ENCODE results near the gene EWSR1. TPM values are rescaled to one million over a fixed set of nuclear protein-coding genes. Genes with fewer than 3 reads are reported as not detected.

The EWSR1 gene
- total and polyA plus RNA-seq, 2 experiments from 2014 or later: 391 to 427 TPM

GRCh38 chr22:29255064-29255621, 12.9 kb upstream of the EWSR1 start (continued):
- TF ChIP-seq, protein P1, sequence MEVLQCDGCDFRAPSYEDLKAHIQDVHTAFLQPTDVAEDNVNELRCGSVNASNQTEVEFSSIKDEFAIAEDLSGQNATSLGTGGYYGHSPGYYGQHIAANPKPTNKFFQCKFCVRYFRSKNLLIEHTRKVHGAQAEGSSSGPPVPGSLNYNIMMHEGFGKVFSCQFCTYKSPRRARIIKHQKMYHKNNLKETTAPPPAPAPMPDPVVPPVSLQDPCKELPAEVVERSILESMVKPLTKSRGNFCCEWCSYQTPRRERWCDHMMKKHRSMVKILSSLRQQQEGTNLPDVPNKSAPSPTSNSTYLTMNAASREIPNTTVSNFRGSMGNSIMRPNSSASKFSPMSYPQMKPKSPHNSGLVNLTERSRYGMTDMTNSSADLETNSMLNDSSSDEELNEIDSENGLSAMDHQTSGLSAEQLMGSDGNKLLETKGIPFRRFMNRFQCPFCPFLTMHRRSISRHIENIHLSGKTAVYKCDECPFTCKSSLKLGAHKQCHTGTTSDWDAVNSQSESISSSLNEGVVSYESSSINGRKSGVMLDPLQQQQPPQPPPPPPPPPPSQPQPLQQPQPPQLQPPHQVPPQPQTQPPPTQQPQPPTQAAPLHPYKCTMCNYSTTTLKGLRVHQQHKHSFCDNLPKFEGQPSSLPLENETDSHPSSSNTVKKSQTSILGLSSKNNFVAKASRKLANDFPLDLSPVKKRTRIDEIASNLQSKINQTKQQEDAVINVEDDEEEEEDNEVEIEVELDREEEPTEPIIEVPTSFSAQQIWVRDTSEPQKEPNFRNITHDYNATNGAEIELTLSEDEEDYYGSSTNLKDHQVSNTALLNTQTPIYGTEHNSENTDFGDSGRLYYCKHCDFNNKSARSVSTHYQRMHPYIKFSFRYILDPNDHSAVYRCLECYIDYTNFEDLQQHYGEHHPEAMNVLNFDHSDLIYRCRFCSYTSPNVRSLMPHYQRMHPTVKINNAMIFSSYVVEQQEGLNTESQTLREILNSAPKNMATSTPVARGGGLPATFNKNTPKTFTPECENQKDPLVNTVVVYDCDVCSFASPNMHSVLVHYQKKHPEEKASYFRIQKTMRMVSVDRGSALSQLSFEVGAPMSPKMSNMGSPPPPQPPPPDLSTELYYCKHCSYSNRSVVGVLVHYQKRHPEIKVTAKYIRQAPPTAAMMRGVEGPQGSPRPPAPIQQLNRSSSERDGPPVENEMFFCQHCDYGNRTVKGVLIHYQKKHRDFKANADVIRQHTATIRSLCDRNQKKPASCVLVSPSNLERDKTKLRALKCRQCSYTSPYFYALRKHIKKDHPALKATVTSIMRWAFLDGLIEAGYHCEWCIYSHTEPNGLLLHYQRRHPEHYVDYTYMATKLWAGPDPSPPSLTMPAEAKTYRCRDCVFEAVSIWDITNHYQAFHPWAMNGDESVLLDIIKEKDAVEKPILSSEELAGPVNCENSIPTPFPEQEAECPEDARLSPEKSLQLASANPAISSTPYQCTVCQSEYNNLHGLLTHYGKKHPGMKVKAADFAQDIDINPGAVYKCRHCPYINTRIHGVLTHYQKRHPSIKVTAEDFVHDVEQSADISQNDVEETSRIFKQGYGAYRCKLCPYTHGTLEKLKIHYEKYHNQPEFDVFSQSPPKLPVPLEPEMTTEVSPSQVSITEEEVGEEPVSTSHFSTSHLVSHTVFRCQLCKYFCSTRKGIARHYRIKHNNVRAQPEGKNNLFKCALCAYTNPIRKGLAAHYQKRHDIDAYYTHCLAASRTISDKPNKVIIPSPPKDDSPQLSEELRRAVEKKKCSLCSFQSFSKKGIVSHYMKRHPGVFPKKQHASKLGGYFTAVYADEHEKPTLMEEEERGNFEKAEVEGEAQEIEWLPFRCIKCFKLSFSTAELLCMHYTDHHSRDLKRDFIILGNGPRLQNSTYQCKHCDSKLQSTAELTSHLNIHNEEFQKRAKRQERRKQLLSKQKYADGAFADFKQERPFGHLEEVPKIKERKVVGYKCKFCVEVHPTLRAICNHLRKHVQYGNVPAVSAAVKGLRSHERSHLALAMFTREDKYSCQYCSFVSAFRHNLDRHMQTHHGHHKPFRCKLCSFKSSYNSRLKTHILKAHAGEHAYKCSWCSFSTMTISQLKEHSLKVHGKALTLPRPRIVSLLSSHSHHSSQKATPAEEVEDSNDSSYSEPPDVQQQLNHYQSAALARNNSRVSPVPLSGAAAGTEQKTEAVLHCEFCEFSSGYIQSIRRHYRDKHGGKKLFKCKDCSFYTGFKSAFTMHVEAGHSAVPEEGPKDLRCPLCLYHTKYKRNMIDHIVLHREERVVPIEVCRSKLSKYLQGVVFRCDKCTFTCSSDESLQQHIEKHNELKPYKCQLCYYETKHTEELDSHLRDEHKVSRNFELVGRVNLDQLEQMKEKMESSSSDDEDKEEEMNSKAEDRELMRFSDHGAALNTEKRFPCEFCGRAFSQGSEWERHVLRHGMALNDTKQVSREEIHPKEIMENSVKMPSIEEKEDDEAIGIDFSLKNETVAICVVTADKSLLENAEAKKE (CRISPR knock-in tag; IDR thresholded peaks at IDR 0.05): no peak
- no peak for TF ChIP-seq ZNF331 (CRISPR knock-in tag; IDR thresholded peaks at IDR 0.05; ENCODE audit: low read depth)

GRCh38 chr22:29256606-29257325, 11.3 kb upstream of the EWSR1 start:
- Mint-ChIP-seq H3K4me3 (no peak overlapping the region), H3K27me3 (ENCODE audit: insufficient read depth, low read depth, poor library complexity) (peaks cover 13% of the 10 kb centered on the region), H3K27ac (no peak overlapping the region), H3K4me1 (no peaks in the 10 kb centered on the region; the same call in 2 of the 3 replicates), H3K36me3 (ENCODE audit: low read depth) (peaks cover 4% of the 10 kb centered on the region; the same call in 2 of the 3 replicates), H3K9me3 (no peaks in the 10 kb centered on the region)
- ATAC-seq (no peak), DNase-seq (ENCODE audit: low spot score) (no peak)
- Histone ChIP-seq H3K27ac (ENCODE audit: low read depth) (no peak overlapping the region), H2AFZ (no peak overlapping the region), H3K36me3 (ENCODE audit: insufficient read depth) (no peaks in the 10 kb centered on the region), H3K4me1 (ENCODE audit: insufficient read depth) (peaks cover 5% of the 10 kb centered on the region; the same call in 1 of the 2 replicates), H4K20me1 (replicated peaks; ENCODE audit: insufficient read depth) (no peaks in the 10 kb centered on the region), H3K9me2 (ENCODE audit: insufficient read depth) (no peaks in the 10 kb centered on the region), H3F3A (replicated peaks; ENCODE audit: low read depth) (no peaks in the 10 kb centered on the region), H3K4me2 (no peak overlapping the region), H3K27me3 (ENCODE audit: insufficient read depth) (no peaks in the 10 kb centered on the region), H3K4me3 (no peak overlapping the region), H3K79me2 (replicated peaks; ENCODE audit: insufficient read depth) (no peaks in the 10 kb centered on the region)
- TF ChIP-seq NANOG (IDR thresholded peaks at IDR 0.05; ENCODE audit: borderline replicate concordance) (no peak), EZH2phosphoT487 (IDR thresholded peaks at IDR 0.05; ENCODE audit: unreplicated experiment) (no peak), POLR2AphosphoS5 (IDR thresholded peaks at IDR 0.05; ENCODE audit: low read depth) (no peak), STAT1 (IDR thresholded peaks at IDR 0.05; ENCODE audit: unreplicated experiment) (no peak), CREB1 (CRISPR knock-in tag; IDR thresholded peaks at IDR 0.05; ENCODE audit: low read depth) (no peak), ZNF331 (CRISPR knock-in tag; IDR thresholded peaks at IDR 0.05; ENCODE audit: low read depth) (no peak), ZNF114 (CRISPR knock-in tag; IDR thresholded peaks at IDR 0.05) (no peak)
- TF ChIP-seq, protein P2, sequence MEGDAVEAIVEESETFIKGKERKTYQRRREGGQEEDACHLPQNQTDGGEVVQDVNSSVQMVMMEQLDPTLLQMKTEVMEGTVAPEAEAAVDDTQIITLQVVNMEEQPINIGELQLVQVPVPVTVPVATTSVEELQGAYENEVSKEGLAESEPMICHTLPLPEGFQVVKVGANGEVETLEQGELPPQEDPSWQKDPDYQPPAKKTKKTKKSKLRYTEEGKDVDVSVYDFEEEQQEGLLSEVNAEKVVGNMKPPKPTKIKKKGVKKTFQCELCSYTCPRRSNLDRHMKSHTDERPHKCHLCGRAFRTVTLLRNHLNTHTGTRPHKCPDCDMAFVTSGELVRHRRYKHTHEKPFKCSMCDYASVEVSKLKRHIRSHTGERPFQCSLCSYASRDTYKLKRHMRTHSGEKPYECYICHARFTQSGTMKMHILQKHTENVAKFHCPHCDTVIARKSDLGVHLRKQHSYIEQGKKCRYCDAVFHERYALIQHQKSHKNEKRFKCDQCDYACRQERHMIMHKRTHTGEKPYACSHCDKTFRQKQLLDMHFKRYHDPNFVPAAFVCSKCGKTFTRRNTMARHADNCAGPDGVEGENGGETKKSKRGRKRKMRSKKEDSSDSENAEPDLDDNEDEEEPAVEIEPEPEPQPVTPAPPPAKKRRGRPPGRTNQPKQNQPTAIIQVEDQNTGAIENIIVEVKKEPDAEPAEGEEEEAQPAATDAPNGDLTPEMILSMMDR (conservative IDR thresholded peaks at IDR 0.05; ENCODE audit: low read depth in 2 of 2): no peak
- TF ChIP-seq, protein P3, sequence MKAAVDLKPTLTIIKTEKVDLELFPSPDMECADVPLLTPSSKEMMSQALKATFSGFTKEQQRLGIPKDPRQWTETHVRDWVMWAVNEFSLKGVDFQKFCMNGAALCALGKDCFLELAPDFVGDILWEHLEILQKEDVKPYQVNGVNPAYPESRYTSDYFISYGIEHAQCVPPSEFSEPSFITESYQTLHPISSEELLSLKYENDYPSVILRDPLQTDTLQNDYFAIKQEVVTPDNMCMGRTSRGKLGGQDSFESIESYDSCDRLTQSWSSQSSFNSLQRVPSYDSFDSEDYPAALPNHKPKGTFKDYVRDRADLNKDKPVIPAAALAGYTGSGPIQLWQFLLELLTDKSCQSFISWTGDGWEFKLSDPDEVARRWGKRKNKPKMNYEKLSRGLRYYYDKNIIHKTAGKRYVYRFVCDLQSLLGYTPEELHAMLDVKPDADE (IDR thresholded peaks at IDR 0.05): no peak
- TF ChIP-seq, protein P4, sequence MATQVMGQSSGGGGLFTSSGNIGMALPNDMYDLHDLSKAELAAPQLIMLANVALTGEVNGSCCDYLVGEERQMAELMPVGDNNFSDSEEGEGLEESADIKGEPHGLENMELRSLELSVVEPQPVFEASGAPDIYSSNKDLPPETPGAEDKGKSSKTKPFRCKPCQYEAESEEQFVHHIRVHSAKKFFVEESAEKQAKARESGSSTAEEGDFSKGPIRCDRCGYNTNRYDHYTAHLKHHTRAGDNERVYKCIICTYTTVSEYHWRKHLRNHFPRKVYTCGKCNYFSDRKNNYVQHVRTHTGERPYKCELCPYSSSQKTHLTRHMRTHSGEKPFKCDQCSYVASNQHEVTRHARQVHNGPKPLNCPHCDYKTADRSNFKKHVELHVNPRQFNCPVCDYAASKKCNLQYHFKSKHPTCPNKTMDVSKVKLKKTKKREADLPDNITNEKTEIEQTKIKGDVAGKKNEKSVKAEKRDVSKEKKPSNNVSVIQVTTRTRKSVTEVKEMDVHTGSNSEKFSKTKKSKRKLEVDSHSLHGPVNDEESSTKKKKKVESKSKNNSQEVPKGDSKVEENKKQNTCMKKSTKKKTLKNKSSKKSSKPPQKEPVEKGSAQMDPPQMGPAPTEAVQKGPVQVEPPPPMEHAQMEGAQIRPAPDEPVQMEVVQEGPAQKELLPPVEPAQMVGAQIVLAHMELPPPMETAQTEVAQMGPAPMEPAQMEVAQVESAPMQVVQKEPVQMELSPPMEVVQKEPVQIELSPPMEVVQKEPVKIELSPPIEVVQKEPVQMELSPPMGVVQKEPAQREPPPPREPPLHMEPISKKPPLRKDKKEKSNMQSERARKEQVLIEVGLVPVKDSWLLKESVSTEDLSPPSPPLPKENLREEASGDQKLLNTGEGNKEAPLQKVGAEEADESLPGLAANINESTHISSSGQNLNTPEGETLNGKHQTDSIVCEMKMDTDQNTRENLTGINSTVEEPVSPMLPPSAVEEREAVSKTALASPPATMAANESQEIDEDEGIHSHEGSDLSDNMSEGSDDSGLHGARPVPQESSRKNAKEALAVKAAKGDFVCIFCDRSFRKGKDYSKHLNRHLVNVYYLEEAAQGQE (IDR thresholded peaks at IDR 0.05; ENCODE audit: unreplicated experiment): no peak

All from GM23338 (cell line).